EH (cell line): Measurements from ENCODE around the gene PARD3B.

Experiments used
- DNase-seq: peaks from one replicate; pipeline ENCODE4 v3.0.0-alpha.2; 2015; ENCODE audit warnings: low read depth

The PARD3B gene

GRCh38 chr2:204896146-204896545 lies 350.9 kb downstream of the PARD3B start:
- no peak for DNase-seq

GRCh38 chr2:204897561-204897960 lies 352.3 kb downstream of the PARD3B start:
- no peak for DNase-seq

DNA sequence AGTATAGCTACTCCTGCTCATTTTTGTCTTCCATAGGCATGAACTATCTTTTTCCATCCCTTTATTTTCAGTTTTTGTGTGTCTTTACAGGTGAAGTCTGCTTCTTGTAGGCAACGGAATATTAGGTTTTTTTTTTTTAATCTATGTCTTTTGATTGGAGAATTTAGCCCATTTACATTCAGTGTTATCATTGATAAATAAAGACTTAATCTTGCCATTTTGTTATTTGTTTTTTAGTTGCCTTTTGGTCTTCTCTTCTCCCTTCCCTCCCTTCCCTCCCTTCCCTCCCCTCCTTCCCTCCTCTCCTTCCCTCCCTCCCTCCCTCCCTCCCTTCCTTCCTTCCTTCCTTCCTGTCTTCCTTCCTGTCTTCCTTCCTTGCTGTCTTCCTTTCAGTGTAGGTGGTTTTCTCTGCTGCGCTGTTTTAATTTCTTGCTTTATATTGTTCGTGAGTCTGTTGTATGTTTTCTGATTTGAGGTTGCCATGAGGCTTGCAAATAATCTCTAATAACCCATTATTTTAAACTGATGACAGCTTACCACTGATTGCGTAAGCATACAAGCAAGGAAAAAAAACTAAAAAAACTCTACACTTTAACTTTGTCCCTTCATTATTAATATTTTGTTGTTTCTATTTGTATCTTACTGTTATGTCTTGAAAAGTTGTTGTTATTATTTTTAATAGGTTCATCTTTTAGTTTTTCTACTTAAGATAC lies 353.8 kb downstream of the PARD3B start:
- no peak for DNase-seq

GRCh38 chr2:204899983-204900382 lies 354.7 kb downstream of the PARD3B start:
- no peak for DNase-seq

- DNase-seq: no peak
Observed at GRCh38 chr2:204900487-204900886, 355.2 kb downstream of the PARD3B start.

- DNase-seq: peak; percentile 22
Observed at GRCh38 chr2:204900910-204901309, 355.6 kb downstream of the PARD3B start.

DNA sequence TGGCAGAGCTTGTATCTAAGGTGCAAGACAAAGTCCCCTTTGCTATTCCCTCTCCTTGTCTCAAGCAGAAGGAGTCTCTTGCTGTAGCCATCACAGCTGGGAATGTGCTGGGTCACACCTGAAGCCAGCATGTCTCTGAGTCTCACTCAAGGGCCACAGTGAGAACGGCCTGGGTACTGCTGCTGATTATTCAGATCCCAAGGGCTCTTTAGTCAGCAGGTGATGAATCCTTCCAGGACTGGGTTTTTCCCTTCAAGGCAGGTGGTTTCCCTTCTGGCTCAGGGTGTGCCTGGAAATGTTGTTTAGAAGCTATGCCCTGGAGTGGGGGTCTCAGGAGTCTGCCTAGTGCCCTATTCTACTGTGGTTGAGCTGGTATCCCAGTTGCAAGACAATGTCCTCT lies 356.3 kb downstream of the PARD3B start:
- no peak for DNase-seq

- no peak for DNase-seq
Observed at GRCh38 chr2:204909791-204910190, 364.5 kb downstream of the PARD3B start.

DNA sequence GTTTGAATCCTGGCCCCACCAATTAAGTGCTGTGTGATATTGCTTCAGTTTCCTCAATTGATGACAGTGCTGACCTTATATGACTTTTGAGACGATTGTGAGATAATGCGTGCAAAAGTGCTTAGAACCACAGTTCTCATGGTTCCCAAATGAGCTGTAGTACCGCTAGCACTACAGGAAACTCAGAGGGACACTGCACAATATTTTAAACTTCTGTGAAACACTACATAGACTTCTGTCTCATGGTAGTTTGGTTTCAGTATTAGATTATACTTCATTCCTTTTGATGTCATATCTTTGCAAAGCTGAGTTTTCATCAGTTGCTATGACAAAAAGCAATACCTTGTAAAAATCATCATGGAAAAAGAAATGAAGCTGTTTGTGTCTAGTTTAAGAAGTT lies 368.0 kb downstream of the PARD3B start:
- no peak for DNase-seq

GRCh38 chr2:204913854-204914464 lies 368.7 kb downstream of the PARD3B start:
- no peak for DNase-seq

DNA sequence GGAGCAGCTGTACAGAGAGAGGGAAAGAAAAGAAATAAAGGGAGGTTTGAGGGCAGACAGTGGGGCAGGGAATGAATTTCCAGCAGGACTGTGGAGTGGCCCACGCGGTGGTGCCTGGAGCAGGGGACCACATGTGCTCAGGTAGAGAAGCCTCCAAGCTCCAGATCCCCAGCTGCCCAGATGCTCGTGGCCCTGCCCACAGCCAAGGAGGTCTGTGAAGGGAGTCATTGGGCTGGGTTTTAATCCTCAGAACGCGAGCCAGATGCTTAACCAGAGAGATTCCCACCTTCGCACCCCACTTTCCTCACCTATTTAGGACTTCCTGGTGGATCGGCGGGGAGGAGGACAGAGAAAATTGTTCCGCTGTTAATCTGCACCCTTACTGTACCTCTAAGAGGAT lies 369.4 kb downstream of the PARD3B start:
- DNase-seq: no peak

DNA sequence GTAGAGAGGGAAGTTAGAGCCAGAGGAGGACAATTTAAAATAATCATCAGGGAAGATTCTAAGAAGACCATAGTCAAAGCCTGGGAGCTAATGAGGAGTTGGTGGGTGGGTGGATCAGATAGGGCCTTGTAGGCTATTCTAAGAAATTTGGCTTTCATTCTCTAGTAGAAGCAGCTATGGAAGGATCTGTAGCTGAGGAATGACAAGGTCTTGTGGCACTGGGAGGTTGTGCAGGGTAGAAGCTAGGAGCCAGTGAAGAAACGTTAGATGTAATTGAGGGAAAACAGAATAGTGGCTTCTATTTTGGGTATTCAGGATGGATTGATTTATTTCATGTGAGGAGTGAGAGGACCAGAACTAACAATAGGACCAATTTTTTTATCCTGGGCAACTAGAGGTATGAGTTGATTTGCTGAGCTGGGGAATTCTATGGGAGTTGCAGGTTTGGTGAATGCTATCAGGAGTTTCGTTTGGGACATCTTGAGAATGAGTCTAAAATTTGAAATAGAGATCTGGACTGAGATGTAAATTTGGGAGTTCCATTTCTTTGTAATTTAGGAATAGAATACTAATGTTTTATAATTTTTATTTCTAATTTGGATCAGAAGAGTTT lies 371.9 kb downstream of the PARD3B start:
- DNase-seq: no peak

DNA sequence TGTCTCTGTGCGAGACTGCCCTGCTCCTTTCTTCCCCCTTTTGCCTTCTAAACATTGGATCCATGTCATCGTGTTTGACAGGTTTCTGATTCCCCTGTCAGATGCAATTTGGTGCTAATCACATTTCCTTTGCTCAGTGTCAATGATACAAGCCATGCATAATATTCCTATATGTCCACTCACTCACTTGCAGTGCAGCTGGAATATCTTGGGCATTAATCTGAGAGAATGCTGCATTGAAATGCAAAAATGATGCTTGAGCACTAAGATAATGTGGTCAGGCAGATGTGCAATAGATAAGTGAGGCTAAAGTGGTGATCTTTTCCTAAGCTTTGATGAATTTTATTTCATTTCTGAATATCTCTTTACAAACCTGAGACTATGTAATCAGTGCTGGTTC lies 375.5 kb downstream of the PARD3B start:
- no peak for DNase-seq

DNA sequence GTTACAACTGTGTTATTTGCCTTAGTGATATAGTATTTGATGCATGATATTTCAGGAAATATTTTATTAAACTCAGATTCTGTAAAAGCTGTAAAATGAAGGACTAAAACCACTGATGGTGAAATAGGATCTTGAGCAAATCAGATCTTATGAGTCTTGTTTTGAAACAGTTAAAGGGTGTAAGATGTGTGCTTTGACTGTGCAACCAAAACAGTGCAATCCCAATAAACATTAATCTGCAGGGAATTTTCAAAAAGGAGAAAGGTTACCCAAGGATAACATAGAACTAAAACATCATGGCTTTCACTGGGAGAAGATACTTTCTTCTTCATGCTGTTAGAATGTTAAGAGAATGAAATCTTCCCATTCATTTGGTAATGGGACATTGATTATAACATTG lies 378.7 kb downstream of the PARD3B start:
- DNase-seq: no peak

DNA sequence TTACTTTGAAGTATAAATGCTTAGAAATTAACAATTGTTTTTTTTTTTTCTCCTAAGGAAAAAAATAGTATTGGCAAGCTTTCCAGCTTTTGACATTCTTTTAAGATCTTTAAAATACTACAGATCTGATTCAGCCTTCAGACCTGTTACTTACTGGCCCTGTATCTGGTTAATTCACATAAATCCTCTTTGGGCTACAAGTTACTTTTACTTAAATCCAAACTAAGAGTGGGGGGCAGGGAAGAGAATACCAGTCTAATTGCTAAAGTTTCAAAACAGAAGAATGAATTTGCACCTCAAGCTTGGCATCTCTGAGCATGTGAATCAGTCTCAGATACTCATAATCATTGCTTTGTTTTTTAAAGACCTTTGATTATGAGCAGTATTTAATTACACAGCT lies 386.3 kb downstream of the PARD3B start:
- peak; percentile 20 for DNase-seq

DNA sequence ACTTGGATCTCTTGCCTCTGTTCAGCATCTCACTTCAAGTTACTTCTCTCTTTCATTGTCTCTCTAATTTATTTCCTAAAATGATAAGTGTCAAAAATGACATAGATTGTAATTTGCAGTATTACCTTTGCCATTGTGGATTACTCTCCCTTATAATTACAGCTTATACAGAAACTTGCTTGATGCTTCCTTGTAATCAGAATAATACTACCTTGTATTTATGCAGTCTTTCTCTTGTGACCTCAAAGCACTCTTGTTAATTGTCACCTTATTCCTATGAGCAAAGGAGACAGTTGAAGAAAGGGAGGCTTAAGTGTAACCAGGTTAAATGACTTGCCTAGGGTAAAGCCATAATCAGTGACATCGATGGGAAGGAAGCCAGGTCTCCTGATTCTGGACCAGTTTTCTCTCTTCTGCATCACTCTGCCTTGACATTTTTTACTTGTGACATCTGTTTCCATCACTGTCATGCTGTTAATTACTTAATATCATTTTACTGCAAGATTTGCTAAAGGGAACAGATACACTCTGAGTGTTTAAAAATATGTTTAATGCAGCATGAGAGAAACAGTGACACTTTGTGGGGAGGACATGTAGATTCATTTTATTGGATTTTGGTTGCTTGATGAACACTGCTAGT lies 388.6 kb downstream of the PARD3B start:
- DNase-seq: no peak

- no peak for DNase-seq
Observed at GRCh38 chr2:204944927-204945326, 399.7 kb downstream of the PARD3B start.

DNA sequence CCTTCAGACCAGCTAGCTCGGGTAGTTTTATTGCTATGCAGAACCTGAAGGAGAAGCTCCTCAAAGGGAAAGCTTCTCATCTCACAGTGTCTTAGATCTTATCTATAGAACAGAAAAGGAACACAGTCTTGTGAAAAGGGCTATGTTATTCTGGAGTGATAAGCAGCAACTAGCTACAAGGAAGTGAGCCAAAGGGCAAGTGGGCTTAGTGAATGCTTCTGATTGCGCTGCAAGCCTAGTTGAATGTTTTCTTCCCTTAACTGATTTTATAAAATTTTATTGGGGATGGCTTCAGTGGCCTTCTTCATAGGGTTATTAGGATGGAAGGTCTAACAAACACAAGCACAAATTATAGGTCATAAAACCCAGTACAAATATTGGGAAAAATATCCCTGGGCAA lies 400.1 kb downstream of the PARD3B start:
- no peak for DNase-seq

- DNase-seq: no peak
Observed at GRCh38 chr2:204946892-204947291, 401.6 kb downstream of the PARD3B start.

- peak; percentile 10 for DNase-seq
Observed at GRCh38 chr2:204947405-204947804, 402.1 kb downstream of the PARD3B start.

- no peak for DNase-seq
Observed at GRCh38 chr2:204948024-204948763, 402.9 kb downstream of the PARD3B start.

- peak; percentile 22 for DNase-seq
Observed at GRCh38 chr2:204948822-204949221, 403.5 kb downstream of the PARD3B start.
